K562 (cell line): ENCODE data around the gene WTAP. TPM values are rescaled to one million over a fixed set of nuclear protein-coding genes. Genes with fewer than 3 reads are reported as not detected.

Experiments
- ASH1L ChIP-seq: fragments of 450-650 bp; IDR thresholded peaks from 2 replicates; pipeline ENCODE4 v1.6.1; 2018; ENCODE audit warnings: borderline replicate concordance, mild to moderate bottlenecking, low read depth; ENCODE audit not compliant: partially characterized antibody
- BDP1 ChIP-seq: IDR thresholded peaks from 3 replicates; pipeline ENCODE4 v1.6.1; 2011; ENCODE audit not compliant: insufficient read length, insufficient read depth
- ELF2 ChIP-seq: fragments of 250-450 bp; sonication (Bioruptor Pico); IDR thresholded peaks from 2 replicates; pipeline ENCODE4 v1.5.0; 2021; ENCODE audit warnings: mild to moderate bottlenecking
- HDAC3 ChIP-seq: fragments of 450-650 bp; IDR thresholded peaks from 2 replicates; pipeline ENCODE4 v1.6.1; 2018; ENCODE audit warnings: borderline replicate concordance, mild to moderate bottlenecking, moderate library complexity; ENCODE audit not compliant: partially characterized antibody
- ILK ChIP-seq: fragments of 450-650 bp; IDR thresholded peaks from 2 replicates; pipeline ENCODE4 v1.6.1; 2016; ENCODE audit warnings: missing genetic modification characterization, low read depth, mild to moderate bottlenecking, missing compliant biosample characterization, moderate library complexity, borderline replicate concordance
- MLLT1 ChIP-seq, 2 experiments: fragments of 450-650 bp; IDR thresholded peaks; 2 replicates each; pipeline ENCODE4 v1.6.1; 2016
- MTA1 ChIP-seq: fragments of 450-650 bp; IDR thresholded peaks from 2 replicates; pipeline ENCODE4 v1.6.1; 2017; ENCODE audit warnings: borderline replicate concordance
- POLR2H ChIP-seq: IDR thresholded peaks from 2 replicates; pipeline ENCODE4 v1.6.1; 2016; ENCODE audit warnings: missing genetic modification characterization, low read depth, mild to moderate bottlenecking, control low read depth, missing compliant biosample characterization, moderate library complexity
- POLR3G ChIP-seq: IDR thresholded peaks from 2 replicates; pipeline ENCODE4 v1.6.1; 2011; ENCODE audit not compliant: insufficient read length, insufficient replicate concordance; ENCODE audit errors: extremely low read depth
- PRPF4 ChIP-seq: fragments of 200-400 bp; formaldehyde crosslinking; IDR thresholded peaks from one replicate; pipeline ENCODE4 v1.6.1; 2017; ENCODE audit warnings: low read length, low read depth, mild to moderate bottlenecking; ENCODE audit not compliant: insufficient read depth, poor library complexity, severe bottlenecking
- SMARCC2 ChIP-seq: fragments of 450-650 bp; IDR thresholded peaks from 2 replicates; pipeline ENCODE4 v1.6.1; 2017; ENCODE audit warnings: antibody characterized with exemption, moderate library complexity, mild to moderate bottlenecking, low read depth
- ZBTB40 ChIP-seq, 2 experiments: fragments of 450-650 bp in 1 of 2; sonication (generic) in 1 of 2; formaldehyde crosslinking in 1 of 2; IDR thresholded peaks; 2 replicates each; pipeline versions ENCODE4 v1.7.1 to v1.9.0; 2016 to 2022; ENCODE audit warnings: inconsistent platforms in 1 of 2, mild to moderate bottlenecking in 1 of 2, missing genetic modification reagents in 1 of 2
- ZFP36 ChIP-seq: fragments of 150-350 bp; IDR thresholded peaks from 2 replicates; pipeline ENCODE4 v1.6.1; 2018; ENCODE audit warnings: low read length, low read depth; ENCODE audit not compliant: partially characterized antibody
- polyA plus RNA-seq, 8 experiments: library from polyadenylated mRNA; depleted of rRNA in 4 of 8; stranded (reverse) in 5 of 8; unstranded in 3 of 8; fragments of >200 nt; fragmentation: Nextera tagmentation in 2 of 8; fragmentation: Illumina TruSeq in 1 of 8; extraction: Ambion mirVana in 2 of 8; extraction: Trizol in 1 of 8; gene quantifications; 2 replicates each; pipeline versions ENCODE4 v1.2.1 to v1.2.3, GENCODE V29; 2011 to 2014; ENCODE audit warnings: inconsistent platforms in 1 of 8, missing spikeins in 1 of 8
- total RNA-seq, 7 experiments: library from RNA; depleted of rRNA in 6 of 7; stranded (reverse); fragments of >200 nt in 6 of 7; fragmentation: Illumina TruSeq in 2 of 7; extraction: Trizol in 2 of 7; gene quantifications; 2 replicates each; pipeline versions ENCODE4 v1.2.1 to v1.2.3, GENCODE V29; 2011 to 2021; ENCODE audit warnings: low replicate concordance in 1 of 7
- TF ChIP-seq, protein P1 (sequence below): fragments of 250-450 bp; sonication (Bioruptor Pico); IDR thresholded peaks from 2 replicates; pipeline ENCODE4 v1.4.0; 2020; ENCODE audit warnings: mild to moderate bottlenecking, moderate library complexity

Gene WTAP
- total and polyA plus RNA-seq, 9 of the 15 experiments (the other 6 are each of a cell fraction or from before 2014, with no cell fraction given) = 52.4 to 156 (median 110) TPM

- TF ChIP-seq ZBTB40 (IDR thresholded peaks at IDR 0.05) (peak; percentile 45; the same call in 1 of the 2 replicates), ZBTB40 (CRISPR knock-in tag; IDR thresholded peaks at IDR 0.05) (no peak), ELF2 (CRISPR knock-in tag) (peak; percentile 9; the same call in 1 of the 2 replicates), HDAC3 (no peak), ZFP36 (no peak), BDP1 (no peak), PRPF4 (no peak), POLR3G (no peak), ASH1L (peak; percentile 41), MTA1 (no peak), MLLT1 (IDR thresholded peaks at IDR 0.05) (no peak), POLR2H (tag) (peak; percentile 69), ILK (tag) (no peak), SMARCC2 (no peak)
- TF ChIP-seq, protein P1, sequence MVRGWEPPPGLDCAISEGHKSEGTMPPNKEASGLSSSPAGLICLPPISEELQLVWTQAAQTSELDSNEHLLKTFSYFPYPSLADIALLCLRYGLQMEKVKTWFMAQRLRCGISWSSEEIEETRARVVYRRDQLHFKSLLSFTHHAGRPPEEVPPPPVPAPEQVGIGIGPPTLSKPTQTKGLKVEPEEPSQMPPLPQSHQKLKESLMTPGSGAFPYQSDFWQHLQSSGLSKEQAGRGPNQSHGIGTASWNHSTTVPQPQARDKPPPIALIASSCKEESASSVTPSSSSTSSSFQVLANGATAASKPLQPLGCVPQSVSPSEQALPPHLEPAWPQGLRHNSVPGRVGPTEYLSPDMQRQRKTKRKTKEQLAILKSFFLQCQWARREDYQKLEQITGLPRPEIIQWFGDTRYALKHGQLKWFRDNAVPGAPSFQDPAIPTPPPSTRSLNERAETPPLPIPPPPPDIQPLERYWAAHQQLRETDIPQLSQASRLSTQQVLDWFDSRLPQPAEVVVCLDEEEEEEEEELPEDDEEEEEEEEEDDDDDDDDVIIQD (CRISPR knock-in tag) = no peak
These were observed 36.0 kb upstream of the WTAP start (continued) for GRCh38 chr6:159691133-159691962.
